OCI-LY3 (cell line): Measurements from ENCODE around the gene RNH1.
A peak's percentile ranks its signal among the peaks of the same experiment; 100 is the strongest.

Source experiments
- H2AFZ ChIP-seq: fragments of 200-600, 300-600 bp; shearing (Covaris generic); 2 replicates; pipeline ENCODE4 v1.6.0; 2014; ENCODE audit warnings: antibody characterized with exemption, low read depth, low read length
- H3K27ac ChIP-seq: fragments of 200-600, 300-600 bp; sonication (generic); 2 replicates; pipeline ENCODE4 v1.5.1; 2014; ENCODE audit warnings: mild to moderate bottlenecking, low read length, moderate library complexity, mixed read lengths
- H3K27me3 ChIP-seq: fragments of 200-600, 300-600 bp; sonication (generic); 2 replicates; pipeline ENCODE4 v1.6.1; 2014; ENCODE audit warnings: low read depth, low read length, mixed read lengths
- H3K36me3 ChIP-seq: fragments of 200-600, 300-600 bp; sonication (generic); replicated peaks from 2 replicates; pipeline ENCODE3; 2014; ENCODE audit warnings: low read depth, low read length, mixed read lengths
- H3K4me1 ChIP-seq: fragments of 300-600, 200-600 bp; sonication (generic); 2 replicates; pipeline ENCODE4 v1.6.1; 2014; ENCODE audit warnings: low read length, mixed read lengths
- H3K4me2 ChIP-seq: fragments of 200-600, 300-600 bp; sonication (generic); 2 replicates; pipeline ENCODE4 v1.6.1; 2014; ENCODE audit warnings: low read length, mixed read lengths
- H3K4me3 ChIP-seq: fragments of 300-600, 200-600 bp; sonication (generic); 2 replicates; pipeline ENCODE4 v1.5.1; 2014; ENCODE audit warnings: antibody characterized with exemption, mild to moderate bottlenecking, low read length, moderate library complexity
- H3K79me2 ChIP-seq: fragments of 300-600, 200-600 bp; shearing (Covaris generic); 2 replicates; pipeline ENCODE4 v1.6.1; 2014; ENCODE audit warnings: mild to moderate bottlenecking, low read length, mixed read lengths
- H3K9ac ChIP-seq: fragments of 300-600, 200-600 bp; shearing (Covaris generic); 2 replicates; pipeline ENCODE4 v1.6.0; 2014; ENCODE audit warnings: mild to moderate bottlenecking, low read length, moderate library complexity
- H3K9me3 ChIP-seq: fragments of 200-600, 300-600 bp; shearing (Covaris generic); 2 replicates; pipeline ENCODE4 v1.6.1; 2014; ENCODE audit warnings: low read length, mixed read lengths; ENCODE audit not compliant: insufficient read depth
- H4K20me1 ChIP-seq: fragments of 200-600, 300-600 bp; sonication (generic); 2 replicates; pipeline ENCODE4 v1.6.1; 2016; ENCODE audit warnings: low read length, mixed read lengths; ENCODE audit not compliant: insufficient read depth
- CTCF ChIP-seq: fragments of 200-600, 300-600 bp; sonication (generic); IDR thresholded peaks from 2 replicates; pipeline ENCODE4 v1.5.1; 2014; ENCODE audit warnings: antibody characterized with exemption, low read length, low read depth
- EZH2phosphoT487 ChIP-seq: fragments of 200-600 bp; shearing (Covaris generic); IDR thresholded peaks from 2 replicates; pipeline ENCODE4 v1.6.1; 2018; ENCODE audit warnings: antibody characterized with exemption, mixed run types, low read depth

RNH1 gene

GRCh38 chr11:539971-540481 is 33.0 kb upstream of the RNH1 start:
- H4K20me1 ChIP-seq = no peaks in the 10 kb centered on the region
- no peak overlapping the region for H3K4me3 ChIP-seq
- no peak overlapping the region for H3K27ac ChIP-seq
- no peak overlapping the region for H2AFZ ChIP-seq
- no peak overlapping the region for H3K4me2 ChIP-seq
- H3K79me2 ChIP-seq = no peaks in the 10 kb centered on the region
- H3K9me3 ChIP-seq = no peaks in the 10 kb centered on the region
- no peaks in the 10 kb centered on the region for H3K27me3 ChIP-seq
- TF ChIP-seq CTCF (no peak), EZH2phosphoT487 (no peak)
- peaks cover 14% of the 10 kb centered on the region; the same call in 1 of the 2 replicates for H3K4me1 ChIP-seq
- no peak overlapping the region for H3K9ac ChIP-seq
- no peaks in the 10 kb centered on the region for H3K36me3 ChIP-seq

GRCh38 chr11:538431-539051 is 31.5 kb upstream of the RNH1 start:
- no peaks in the 10 kb centered on the region for H3K27me3 ChIP-seq
- no peak overlapping the region for H3K4me3 ChIP-seq
- no peaks in the 10 kb centered on the region for H3K36me3 ChIP-seq
- H3K9ac ChIP-seq = no peak overlapping the region
- peaks cover 10% of the 10 kb centered on the region for H4K20me1 ChIP-seq
- peak overlapping the region; percentile 92; the same call in 1 of the 2 replicates for H3K4me2 ChIP-seq
- no peak overlapping the region for H2AFZ ChIP-seq
- no peak overlapping the region for H3K27ac ChIP-seq
- H3K9me3 ChIP-seq = no peaks in the 10 kb centered on the region
- peaks cover 12% of the 10 kb centered on the region for H3K79me2 ChIP-seq
- TF ChIP-seq CTCF = no peak
- no peak for TF ChIP-seq EZH2phosphoT487
- peaks cover 20% of the 10 kb centered on the region; the same call in 1 of the 2 replicates for H3K4me1 ChIP-seq

GRCh38 chr11:537622-538430 is 30.8 kb upstream of the RNH1 start:
- Histone ChIP-seq H3K27me3 (no peaks in the 10 kb centered on the region), H3K9ac (peak overlapping the region; percentile 62), H3K27ac (0 out of 2 replicates have a peak overlapping the region, but pooled peaks have one; percentile 10), H3K4me1 (peaks cover 20% of the 10 kb centered on the region; the same call in 1 of the 2 replicates), H2AFZ (no peak overlapping the region), H3K79me2 (peaks cover 12% of the 10 kb centered on the region), H3K36me3 (no peaks in the 10 kb centered on the region), H3K4me2 (peak overlapping the region; percentile 92), H4K20me1 (peaks cover 10% of the 10 kb centered on the region), H3K4me3 (peak overlapping the region; percentile 87), H3K9me3 (no peaks in the 10 kb centered on the region)
- TF ChIP-seq EZH2phosphoT487 = no peak
- no peak for TF ChIP-seq CTCF
